Tibial nerve (tissue), 4 donors: Measurements from ENCODE around the gene CDH4. TPM values are rescaled to one million over a fixed set of nuclear protein-coding genes. Genes with fewer than 3 reads are reported as not detected.
"Not testable (repeated sequence)": the region's sequence is repeated elsewhere in the genome, so short reads cannot be mapped to it uniquely, and the experiment has no call there.

ENCODE experiments used
- DNase-seq, 2 donors: peaks; one replicate each; pipeline ENCODE4 v3.0.0-alpha.2; 2019; ENCODE audit warnings: low spot score in 2 of 2
- H3K27ac ChIP-seq, 4 donors: fragments of 200-600 bp; sonication (generic) in 3 of 4; one replicate each; pipeline ENCODE4 v1.5.1; 2017 to 2019; ENCODE audit warnings: mild to moderate bottlenecking in 1 of 4
- H3K27me3 ChIP-seq, 2 donors: fragments of 200-600 bp; sonication (generic) in 1 of 2; one replicate each; pipeline versions ENCODE4 v1.5.1 to v1.6.0; 2017 to 2019
- H3K36me3 ChIP-seq, 3 donors: fragments of 200-600 bp; sonication (generic); one replicate each; pipeline ENCODE4 v1.5.1; 2018 to 2019
- H3K4me1 ChIP-seq, 4 donors: fragments of 200-600 bp; sonication (generic) in 3 of 4; one replicate each; pipeline ENCODE4 v1.5.1; 2017 to 2019
- H3K4me3 ChIP-seq, 4 donors: fragments of 200-600 bp; sonication (generic) in 3 of 4; one replicate each; pipeline ENCODE4 v1.5.1; 2017 to 2019; ENCODE audit warnings: mild to moderate bottlenecking in 1 of 4, moderate library complexity in 1 of 4
- H3K9me3 ChIP-seq, 4 donors: fragments of 200-600 bp; sonication (generic) in 3 of 4; one replicate each; pipeline ENCODE4 v1.5.1; 2017 to 2019
- CTCF ChIP-seq, 5 experiments: fragments of 200-600 bp in 3 of 5; fragments of 450-650 bp in 2 of 5; sonication (generic) in 3 of 5; IDR thresholded peaks; one replicate each; pipeline ENCODE4 v1.5.1; 2016 to 2019; ENCODE audit warnings: antibody characterized with exemption in 5 of 5, mild to moderate bottlenecking in 3 of 5, moderate library complexity in 2 of 5
- EP300 ChIP-seq, 2 donors: sonication (generic); formaldehyde crosslinking; IDR thresholded peaks; one replicate each; pipeline ENCODE4 v1.6.1; 2017; ENCODE audit warnings: antibody characterized with exemption in 2 of 2, mild to moderate bottlenecking in 1 of 2
- POLR2A ChIP-seq, 2 donors: fragments of 450-650 bp; IDR thresholded peaks; one replicate each; pipeline ENCODE4 v1.6.1; 2017; ENCODE audit warnings: antibody characterized with exemption in 2 of 2, mild to moderate bottlenecking in 2 of 2, moderate library complexity in 2 of 2
- WGBS, 2 donors: methylation state at CpG; one replicate each; pipeline ENCODE4 v1.1.5; 2018; 5-methylcytosine and 5-hydroxymethylcytosine counted together
- total RNA-seq, 4 donors: library from RNA; depleted of rRNA; stranded (reverse); fragments of >200 nt; gene quantifications; one replicate each; pipeline ENCODE4 v1.1.0, GENCODE V29; 2016

CDH4 gene
- total RNA-seq, 4 donors from 2014 or later, result 0.78 to 2.3 (median 1.0) TPM

DNA sequence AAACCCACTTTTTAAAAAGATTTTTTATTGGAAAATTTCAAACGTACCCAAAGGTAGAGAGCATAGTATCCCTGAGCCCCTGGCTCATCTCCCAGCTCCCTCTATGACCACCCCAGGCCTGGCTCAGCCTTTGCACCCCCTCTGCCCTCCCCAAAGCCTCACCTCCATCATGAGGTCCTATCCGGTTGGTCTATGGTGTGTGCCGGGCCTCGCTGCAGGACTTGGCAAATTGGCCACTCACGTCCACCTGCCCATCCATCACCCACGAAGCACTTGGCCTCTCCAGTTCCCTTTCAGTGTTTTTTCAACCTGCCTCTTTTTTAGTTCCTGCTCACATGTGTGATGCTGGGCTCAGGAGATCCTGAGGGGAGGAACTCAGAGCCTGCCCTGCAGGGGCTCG is 147.4 kb downstream of the CDH4 start:
- Histone ChIP-seq H3K27ac (no peak overlapping the region), H3K4me1 (no peaks in the 10 kb centered on the region), H3K9me3 (peaks cover 0 to 20% (median 0%) of the 10 kb centered on the region in 4 donors), H3K4me3 (no peak overlapping the region), H3K36me3 (no peaks in the 10 kb centered on the region), H3K27me3 (no peaks in the 10 kb centered on the region)
- 91 to 93% methylated on average over 7 of the region's 7 CpGs for WGBS, 2 donors
- DNase-seq, result no peak
- TF ChIP-seq POLR2A (IDR thresholded peaks at IDR 0.05) (no peak), CTCF (IDR thresholded peaks at IDR 0.05) (no peak), EP300 (IDR thresholded peaks at IDR 0.05) (no peak)

DNA sequence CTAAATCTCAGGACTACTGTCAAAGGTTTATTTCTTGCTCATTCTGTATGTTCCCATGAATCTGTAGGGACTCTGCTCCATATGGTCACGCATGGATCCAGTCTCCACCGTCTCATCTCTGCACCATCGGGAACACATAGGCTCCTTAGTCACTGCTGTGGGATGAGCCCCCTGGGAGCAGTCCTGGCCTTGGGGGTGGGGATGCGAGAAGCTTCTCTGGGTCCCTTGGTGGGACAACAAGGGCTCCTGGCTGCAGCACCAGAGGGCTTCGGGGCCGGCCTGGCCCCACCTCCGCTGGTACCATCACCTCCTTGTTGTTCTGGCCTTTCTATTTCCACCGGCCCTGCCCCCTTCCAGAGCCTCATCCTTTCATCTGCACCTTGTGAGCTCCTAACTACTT is 148.4 kb downstream of the CDH4 start:
- WGBS, 2 donors, result 81 to 93% methylated on average over 8 of the region's 8 CpGs
- no peak for TF ChIP-seq CTCF (IDR thresholded peaks at IDR 0.05)
- no peak for TF ChIP-seq POLR2A (IDR thresholded peaks at IDR 0.05)
- no peak for TF ChIP-seq EP300 (IDR thresholded peaks at IDR 0.05)
- peaks cover 0 to 24% (median 0%) of the 10 kb centered on the region in 4 donors for H3K9me3 ChIP-seq
- H3K4me3 ChIP-seq, result no peak overlapping the region
- no peak for DNase-seq
- H3K36me3 ChIP-seq, result no peaks in the 10 kb centered on the region
- H3K27ac ChIP-seq, result no peak overlapping the region
- no peaks in the 10 kb centered on the region for H3K4me1 ChIP-seq
- no peaks in the 10 kb centered on the region for H3K27me3 ChIP-seq

DNA sequence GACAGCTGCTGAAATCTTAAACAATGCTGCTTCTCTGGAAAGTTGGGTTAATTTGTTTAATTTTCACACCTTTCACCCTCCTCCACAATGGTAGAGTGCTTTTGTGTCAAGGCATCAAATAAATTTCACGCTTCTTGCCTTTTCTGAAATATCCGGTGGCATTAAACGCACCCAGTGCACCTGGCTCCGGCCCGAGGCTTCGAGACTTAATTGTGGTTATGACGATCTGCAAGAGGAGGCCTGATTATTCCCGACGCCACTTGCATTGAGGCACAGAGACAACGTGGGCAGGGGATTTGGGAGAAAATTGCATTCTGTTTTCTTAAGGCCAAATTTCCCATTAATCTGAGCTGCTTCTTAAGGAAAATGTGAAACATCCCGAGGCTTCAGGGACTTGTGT is 152.2 kb downstream of the CDH4 start:
- H3K27ac ChIP-seq, result no peak overlapping the region
- H3K4me1 ChIP-seq, result no peaks in the 10 kb centered on the region
- no peak overlapping the region for H3K4me3 ChIP-seq
- H3K36me3 ChIP-seq, result no peaks in the 10 kb centered on the region
- H3K9me3 ChIP-seq, result peaks cover 0 to 24% (median 0%) of the 10 kb centered on the region in 4 donors
- TF ChIP-seq CTCF (IDR thresholded peaks at IDR 0.05) (no peak), EP300 (IDR thresholded peaks at IDR 0.05) (no peak), POLR2A (IDR thresholded peaks at IDR 0.05) (no peak)
- no peaks in the 10 kb centered on the region for H3K27me3 ChIP-seq
- 79 to 83% methylated on average over 11 of the region's 11 CpGs for WGBS, 2 donors
- no peak for DNase-seq

- Histone ChIP-seq H3K27me3 (no peaks in the 10 kb centered on the region), H3K9me3 (peaks cover 0 to 18% (median 0%) of the 10 kb centered on the region in 4 donors), H3K4me1 (no peaks in the 10 kb centered on the region), H3K4me3 (no peak overlapping the region), H3K27ac (no peak overlapping the region), H3K36me3 (no peaks in the 10 kb centered on the region)
- 94 to 96% methylated on average over 14 of the region's 14 CpGs for WGBS, 2 donors
- TF ChIP-seq EP300 (IDR thresholded peaks at IDR 0.05), result no peak
- DNase-seq, result no peak
These were observed 152.9 kb downstream of the CDH4 start for GRCh38 chr20:61405007-61405406.

GRCh38 chr20:61406773-61407172 is 154.7 kb downstream of the CDH4 start:
- H3K9me3 ChIP-seq, H3K4me3 ChIP-seq, H3K4me1 ChIP-seq, H3K27me3 ChIP-seq, H3K27ac ChIP-seq, H3K36me3 ChIP-seq, DNase-seq: not testable (repeated sequence)
- 92 to 94% methylated on average over 8 of the region's 8 CpGs for WGBS, 2 donors

- H3K4me1 ChIP-seq, result no peaks in the 10 kb centered on the region
- H3K27ac ChIP-seq, result no peak overlapping the region
- H3K27me3 ChIP-seq, result no peaks in the 10 kb centered on the region
- no peak overlapping the region for H3K4me3 ChIP-seq
- DNase-seq, result no peak
- no peaks in the 10 kb centered on the region for H3K36me3 ChIP-seq
- H3K9me3 ChIP-seq, result peaks cover 0 to 10% (median 0%) of the 10 kb centered on the region in 4 donors
- 78 to 89% methylated on average over 6 of the region's 6 CpGs for WGBS, 2 donors
- TF ChIP-seq EP300 (IDR thresholded peaks at IDR 0.05), result no peak
- no peak for TF ChIP-seq CTCF (IDR thresholded peaks at IDR 0.05)
- TF ChIP-seq POLR2A (IDR thresholded peaks at IDR 0.05), result no peak
These were observed 155.5 kb downstream of the CDH4 start for GRCh38 chr20:61407561-61407960.
